GM19463 (cell line): ENCODE data around the gene SRSF2.

ENCODE experiments used
- ATAC-seq: cut with Tn5 transposase; IDR thresholded peaks from one replicate; pipeline ENCODE4 v1.9.1; 2021; ENCODE audit warnings: mild to moderate bottlenecking, moderate library complexity; ENCODE audit not compliant: unreplicated experiment

Gene SRSF2

GRCh38 chr17:76685366-76685765 is 51.8 kb downstream of the SRSF2 start:
- ATAC-seq: no peak

DNA sequence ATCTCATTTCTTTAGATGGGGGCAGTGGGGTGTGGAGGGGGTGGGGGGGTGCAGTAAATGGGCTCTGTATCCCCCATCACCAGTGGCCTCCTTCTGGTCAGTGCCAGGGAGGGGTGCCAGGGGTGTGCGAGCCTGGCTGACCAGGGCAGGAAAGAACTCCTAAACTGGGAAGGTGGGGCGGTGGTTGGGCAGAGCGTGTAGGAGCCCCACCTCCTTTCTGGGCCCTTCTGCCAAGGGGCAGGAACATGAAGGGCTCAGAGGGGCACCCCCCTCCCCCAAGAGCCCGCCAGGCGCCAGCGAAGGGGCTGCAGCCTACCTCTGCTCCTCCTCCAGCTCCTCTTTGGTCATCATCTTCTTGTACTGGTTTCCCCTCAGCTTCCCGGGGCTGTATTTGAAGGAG is 52.4 kb downstream of the SRSF2 start:
- ATAC-seq: no peak
